IPS-18a (cell line): ENCODE results near the gene CAPN2.

Experiments
- H3K27ac ChIP-seq: one replicate; pipeline ENCODE4 v1.5.1; 2013; ENCODE audit warnings: low read length
- H3K27me3 ChIP-seq: one replicate; pipeline ENCODE4 v1.6.1; 2013; ENCODE audit warnings: mild to moderate bottlenecking, low read length; ENCODE audit not compliant: control insufficient read depth, insufficient read depth
- H3K36me3 ChIP-seq: one replicate; pipeline ENCODE4 v1.6.1; 2013; ENCODE audit warnings: low read depth, low read length; ENCODE audit not compliant: control insufficient read depth
- H3K4me1 ChIP-seq: one replicate; pipeline ENCODE4 v1.6.1; 2013; ENCODE audit warnings: low read depth, low read length; ENCODE audit not compliant: control insufficient read depth
- H3K4me3 ChIP-seq: one replicate; pipeline ENCODE4 v1.5.1; 2013; ENCODE audit warnings: low read length
- H3K9ac ChIP-seq: one replicate; pipeline ENCODE4 v1.6.1; 2013; ENCODE audit warnings: mild to moderate bottlenecking, low read length, moderate library complexity
- H3K9me3 ChIP-seq: one replicate; pipeline ENCODE4 v1.6.1; 2013; ENCODE audit warnings: low read depth, low read length; ENCODE audit not compliant: control insufficient read depth

Gene CAPN2

GRCh38 chr1:223713546-223714420 is 1.4 kb downstream of the CAPN2 start:
- Histone ChIP-seq H3K4me1 (peaks cover 15% of the 10 kb centered on the region), H3K27ac (no peak overlapping the region), H3K9me3 (no peaks in the 10 kb centered on the region), H3K27me3 (peaks cover 59% of the 10 kb centered on the region), H3K9ac (no peak overlapping the region), H3K36me3 (no peaks in the 10 kb centered on the region), H3K4me3 (peak overlapping the region; percentile 58)

GRCh38 chr1:223714421-223714724 is 2.0 kb downstream of the CAPN2 start:
- Histone ChIP-seq H3K27ac (no peak overlapping the region), H3K4me3 (no peak overlapping the region), H3K9ac (no peak overlapping the region)

GRCh38 chr1:223714849-223715603 is 2.7 kb downstream of the CAPN2 start:
- no peak overlapping the region for H3K4me3 ChIP-seq
- no peaks in the 10 kb centered on the region for H3K36me3 ChIP-seq
- H3K9me3 ChIP-seq: no peaks in the 10 kb centered on the region
- peaks cover 59% of the 10 kb centered on the region for H3K27me3 ChIP-seq
- H3K4me1 ChIP-seq: peaks cover 18% of the 10 kb centered on the region
- no peak overlapping the region for H3K9ac ChIP-seq
- H3K27ac ChIP-seq: no peak overlapping the region

More at GRCh38 chr1:223714421-223714724, 2.0 kb downstream of the CAPN2 start:
- H3K9me3 ChIP-seq: no peaks in the 10 kb centered on the region
- H3K36me3 ChIP-seq: no peaks in the 10 kb centered on the region
- H3K27me3 ChIP-seq: peaks cover 59% of the 10 kb centered on the region
- peaks cover 18% of the 10 kb centered on the region for H3K4me1 ChIP-seq

- Histone ChIP-seq H3K36me3 (no peaks in the 10 kb centered on the region), H3K9ac (no peak overlapping the region), H3K4me3 (no peak overlapping the region), H3K27me3 (peaks cover 59% of the 10 kb centered on the region), H3K27ac (no peak overlapping the region), H3K4me1 (peaks cover 18% of the 10 kb centered on the region), H3K9me3 (no peaks in the 10 kb centered on the region)
These were observed 3.3 kb downstream of the CAPN2 start for GRCh38 chr1:223715604-223716172.

GRCh38 chr1:223716302-223716862 is 4.0 kb downstream of the CAPN2 start:
- Histone ChIP-seq H3K4me1 (peaks cover 18% of the 10 kb centered on the region), H3K9ac (no peak overlapping the region), H3K36me3 (no peaks in the 10 kb centered on the region), H3K27ac (no peak overlapping the region), H3K27me3 (peaks cover 55% of the 10 kb centered on the region), H3K9me3 (no peaks in the 10 kb centered on the region), H3K4me3 (no peak overlapping the region)

- H3K9ac ChIP-seq: no peak overlapping the region
- no peak overlapping the region for H3K4me3 ChIP-seq
- H3K4me1 ChIP-seq: peaks cover 18% of the 10 kb centered on the region
- peaks cover 48% of the 10 kb centered on the region for H3K27me3 ChIP-seq
- no peaks in the 10 kb centered on the region for H3K36me3 ChIP-seq
- H3K9me3 ChIP-seq: no peaks in the 10 kb centered on the region
- H3K27ac ChIP-seq: no peak overlapping the region
These were observed 4.8 kb downstream of the CAPN2 start for GRCh38 chr1:223717123-223717522.

- Histone ChIP-seq H3K9ac (no peak overlapping the region), H3K9me3 (no peaks in the 10 kb centered on the region), H3K36me3 (no peaks in the 10 kb centered on the region), H3K27ac (no peak overlapping the region), H3K4me3 (no peak overlapping the region), H3K27me3 (peaks cover 47% of the 10 kb centered on the region), H3K4me1 (peaks cover 18% of the 10 kb centered on the region)
These were observed 5.5 kb downstream of the CAPN2 start for GRCh38 chr1:223717695-223718363.

- H3K36me3 ChIP-seq: no peaks in the 10 kb centered on the region
- H3K9ac ChIP-seq: no peak overlapping the region
- H3K4me3 ChIP-seq: no peak overlapping the region
- no peak overlapping the region for H3K27ac ChIP-seq
- peaks cover 37% of the 10 kb centered on the region for H3K27me3 ChIP-seq
- peaks cover 18% of the 10 kb centered on the region for H3K4me1 ChIP-seq
- H3K9me3 ChIP-seq: no peaks in the 10 kb centered on the region
These were observed 6.5 kb downstream of the CAPN2 start for GRCh38 chr1:223718850-223719249.

GRCh38 chr1:223720971-223721591 is 8.7 kb downstream of the CAPN2 start:
- Histone ChIP-seq H3K36me3 (no peaks in the 10 kb centered on the region), H3K4me3 (no peak overlapping the region), H3K9me3 (no peaks in the 10 kb centered on the region), H3K4me1 (peaks cover 15% of the 10 kb centered on the region), H3K9ac (no peak overlapping the region), H3K27me3 (peaks cover 25% of the 10 kb centered on the region), H3K27ac (no peak overlapping the region)

- Histone ChIP-seq H3K9me3 (no peaks in the 10 kb centered on the region), H3K27me3 (peaks cover 16% of the 10 kb centered on the region), H3K4me1 (peaks cover 24% of the 10 kb centered on the region), H3K4me3 (no peak overlapping the region), H3K36me3 (no peaks in the 10 kb centered on the region), H3K9ac (no peak overlapping the region), H3K27ac (no peak overlapping the region)
These were observed 9.6 kb downstream of the CAPN2 start for GRCh38 chr1:223721658-223722607.
